T-cell (primary cell): Measurements from ENCODE around the gene HOXD12. TPM values are rescaled to one million over a fixed set of nuclear protein-coding genes. Genes with fewer than 3 reads are reported as not detected.

Source experiments
- ATAC-seq, 4 experiments: fragments of 200-7000 bp in 3 of 4; fragments of 150-1000 bp in 1 of 4; cut with Tn5 transposase; replicated peaks in 1 of 4; 1 replicate in 3 of 4; 2 replicates in 1 of 4; pipeline ENCODE4 v1.10.0; 2021; ENCODE audit warnings: moderate library complexity in 3 of 4, mild to moderate bottlenecking in 2 of 4, moderate number of reproducible peaks in 1 of 4
- CTCF ChIA-PET, 2 donors: fragments of 300-600 bp; sonication (Branson Sonifier 250); formaldehyde crosslinking; loops; one replicate each; lab custom pipeline; 2022; ENCODE audit warnings: antibody characterized with exemption in 2 of 2; lab: Charles Lee
- POLR2A ChIA-PET, 2 donors: fragments of 300-600 bp; sonication (Branson Sonifier 250); formaldehyde crosslinking; loops; one replicate each; lab custom pipeline; 2022; ENCODE audit warnings: antibody characterized with exemption in 2 of 2; lab: Charles Lee
- DNase-seq, 35 experiments: peaks; one replicate each; pipeline versions ENCODE4 v3.0.0 to v3.0.0-alpha.2; 2013 to 2023
- H3K27ac ChIP-seq: one replicate; pipeline ENCODE4 v1.5.1; 2013; ENCODE audit warnings: low read length
- H3K27me3 ChIP-seq, 2 experiments: replicated peaks in 1 of 2; 1 replicate in 1 of 2; 2 replicates in 1 of 2; pipeline versions ENCODE4 v1.6.1 to v1.7.0; 2013; ENCODE audit warnings: low read length in 1 of 2, mixed read lengths in 1 of 2; ENCODE audit not compliant: control insufficient read depth in 2 of 2, insufficient read depth in 2 of 2; ENCODE audit errors: extremely low read depth in 1 of 2
- H3K36me3 ChIP-seq, 2 donors: 1 replicate in 1 of 2; 2 replicates in 1 of 2; pipeline versions ENCODE4 v1.6.1 to v1.7.0; 2013; ENCODE audit warnings: low read length in 1 of 2; ENCODE audit not compliant: control insufficient read depth in 2 of 2, insufficient read depth in 1 of 2; ENCODE audit errors: extremely low read depth in 1 of 2
- H3K4me1 ChIP-seq, 2 experiments: 1 replicate in 1 of 2; 2 replicates in 1 of 2; pipeline versions ENCODE4 v1.6.1 to v1.7.0; 2013; ENCODE audit warnings: low read length in 2 of 2, mixed read lengths in 1 of 2; ENCODE audit not compliant: insufficient read depth in 2 of 2, control insufficient read depth in 1 of 2; ENCODE audit errors: extremely low read depth in 1 of 2
- H3K4me3 ChIP-seq, 2 donors: 1 replicate in 1 of 2; 2 replicates in 1 of 2; pipeline versions ENCODE4 v1.5.1 to v1.7.0; 2013; ENCODE audit warnings: mild to moderate bottlenecking in 2 of 2, low read length in 1 of 2, moderate library complexity in 1 of 2; ENCODE audit not compliant: control insufficient read depth in 1 of 2; ENCODE audit errors: extremely low read depth in 1 of 2
- H3K9me3 ChIP-seq: 2 replicates; pipeline ENCODE4 v1.7.0; 2013
- H3K27ac Mint-ChIP-seq, 2 donors: one replicate each; pipeline ENCODE4 v1.8.0; 2020 to 2021; ENCODE audit warnings: mild to moderate bottlenecking in 2 of 2, mixed read lengths in 2 of 2
- H3K27me3 Mint-ChIP-seq, 2 donors: one replicate each; pipeline ENCODE4 v1.8.0; 2021 to 2022; ENCODE audit warnings: mixed read lengths in 2 of 2
- H3K36me3 Mint-ChIP-seq: one replicate; pipeline ENCODE4 v1.8.0; 2021; ENCODE audit warnings: mixed read lengths
- H3K4me1 Mint-ChIP-seq, 3 donors: one replicate each; pipeline ENCODE4 v1.8.0; 2020 to 2022; ENCODE audit warnings: mixed read lengths in 3 of 3, mild to moderate bottlenecking in 1 of 3
- H3K4me3 Mint-ChIP-seq, 3 donors: one replicate each; pipeline ENCODE4 v1.8.0; 2020 to 2022; ENCODE audit warnings: mild to moderate bottlenecking in 3 of 3, mixed read lengths in 3 of 3, moderate library complexity in 3 of 3
- H3K9me3 Mint-ChIP-seq, 3 donors: one replicate each; pipeline ENCODE4 v1.8.0; 2020 to 2022; ENCODE audit warnings: mixed read lengths in 3 of 3
- WGBS: methylation state at CpG from one replicate; pipeline ENCODE4 v1.1.5; 2013; ENCODE audit warnings: missing lambda C conversion rate; ENCODE audit not compliant: insufficient coverage; 5-methylcytosine and 5-hydroxymethylcytosine counted together
- total RNA-seq, 35 experiments: library from RNA in 6 of 35; stranded (reverse) in 6 of 35; fragments of 120-200 nt in 1 of 35; gene quantifications; one replicate each; pipeline versions ENCODE4 v1.2.1 to v1.2.4 and lab custom pipeline; 2013 to 2026

Gene HOXD12
- total RNA-seq, 5 donors from 2014 or later (not counting 1 experiment from before 2014, with no cell fraction given) = not detected

DNA sequence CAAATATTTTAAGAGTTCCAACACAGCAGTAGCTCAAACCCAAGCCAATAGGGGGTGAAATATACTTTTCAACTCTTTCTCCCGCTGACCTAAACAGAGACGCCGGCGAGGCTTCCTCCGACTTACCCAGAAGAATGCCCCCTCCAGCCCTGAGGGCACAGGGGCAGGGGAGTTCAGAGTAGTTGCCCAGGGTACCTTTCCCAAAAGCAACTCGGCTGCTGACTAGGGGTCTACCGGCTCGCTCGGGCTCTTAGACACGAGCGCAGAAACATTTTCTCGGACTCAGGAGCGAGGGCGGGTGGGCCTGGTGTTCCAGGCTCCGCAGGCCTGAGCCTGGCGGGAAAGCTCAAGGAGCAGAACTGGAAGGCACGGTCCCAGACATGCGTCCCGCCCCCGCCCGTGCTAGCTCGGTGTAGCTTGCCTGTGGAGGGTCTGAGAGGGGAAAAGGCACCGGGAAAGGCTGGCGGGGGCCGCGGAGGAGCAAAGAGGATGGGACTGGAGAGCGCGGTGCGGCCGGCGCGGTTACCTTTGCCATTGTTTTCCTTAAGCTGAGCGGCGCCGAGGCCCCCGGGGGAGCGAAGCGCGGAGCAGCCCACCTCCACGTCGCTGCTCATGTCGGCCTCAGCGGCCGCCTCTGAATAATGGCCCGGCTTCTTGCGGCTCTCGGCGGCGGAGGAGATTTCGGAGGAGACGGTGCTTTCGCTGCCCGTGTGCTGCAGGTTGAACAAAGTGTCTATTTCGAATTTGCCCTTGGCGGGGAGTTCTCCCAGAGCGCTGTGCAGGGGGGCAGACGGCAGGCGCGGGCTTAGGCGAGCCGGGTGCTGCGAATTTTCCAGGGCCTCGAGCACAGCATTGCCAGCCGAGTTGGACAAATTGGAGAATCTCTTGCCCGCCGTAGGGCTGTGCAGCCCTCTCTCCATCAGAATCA, 16.5 kb upstream of the HOXD12 start:
- H3K27ac ChIP-seq = no peak overlapping the region
- H3K4me3 ChIP-seq = peak overlapping the region in 1 of 2 donors; percentile 38
- peaks cover 67 to 84% of the 10 kb centered on the region in 2 donors for H3K27me3 Mint-ChIP-seq
- ChIA-PET CTCF (interaction anchor here in 1 of 2 donors (0.5 kb wide), 1 partner anchor 58 kb away, joined by 3 read pairs; no protein-coding TSS in a partner anchor), POLR2A (interaction anchor here in 1 of 2 donors (1.0 kb wide), 1 partner anchor 20 kb away, joined by 3 read pairs; no protein-coding TSS in a partner anchor)
- peak overlapping the region in 1 of 3 donors; percentile 42 for H3K4me3 Mint-ChIP-seq
- H3K4me1 Mint-ChIP-seq = peaks cover 13 to 18% (median 14%) of the 10 kb centered on the region in 3 donors
- H3K36me3 ChIP-seq = no peaks in the 10 kb centered on the region
- peaks cover 38 to 93% of the 10 kb centered on the region in 2 experiments for H3K27me3 ChIP-seq
- ATAC-seq (no peak), DNase-seq (peak in 2 of 35 experiments; percentile 5 to 22)
- H3K4me1 ChIP-seq = peaks cover 0 to 43% of the 10 kb centered on the region in 2 experiments
- peaks cover 5% of the 10 kb centered on the region for H3K9me3 ChIP-seq
- H3K9me3 Mint-ChIP-seq = peaks cover 4 to 20% (median 8%) of the 10 kb centered on the region in 3 donors
- H3K27ac Mint-ChIP-seq = peak overlapping the region; percentile 28 to 55
- peaks cover 15% of the 10 kb centered on the region for H3K36me3 Mint-ChIP-seq
- WGBS = 13% methylated on average over 61 of the region's 66 CpGs

GRCh38 chr2:176083796-176084261, 15.8 kb upstream of the HOXD12 start, which contains the start of gene EVX2:
Gene EVX2 (minus strand): TSS chr2:176083962. CDS start chr2:176083776, 186 bp downstream.
- H3K27me3 Mint-ChIP-seq = peaks cover 65 to 84% of the 10 kb centered on the region in 2 donors
- DNase-seq (peak in 2 of 35 experiments; percentile 5 to 15), ATAC-seq (no peak)
- CTCF ChIA-PET = no interaction called here
- H3K36me3 Mint-ChIP-seq = peaks cover 9% of the 10 kb centered on the region
- H3K9me3 Mint-ChIP-seq = peaks cover under 1 to 14% (median 4%) of the 10 kb centered on the region in 3 donors
- WGBS = 22% methylated on average over 6 of the region's 27 CpGs
- POLR2A ChIA-PET = no interaction called here
- H3K4me3 Mint-ChIP-seq = peak within 1 kb of the TSS in 1 of 3 donors; percentile 42
- H3K27ac ChIP-seq = no peak within 1 kb of the TSS
- H3K4me3 ChIP-seq = peak within 1 kb of the TSS in 1 of 2 donors; percentile 38
- H3K36me3 ChIP-seq = no peaks in the 10 kb centered on the region
- peak within 1 kb of the TSS; percentile 55 to 75 for H3K27ac Mint-ChIP-seq
- peaks cover 38 to 96% of the 10 kb centered on the region in 2 experiments for H3K27me3 ChIP-seq
- H3K4me1 ChIP-seq = peaks cover 0 to 50% of the 10 kb centered on the region in 2 experiments
- H3K9me3 ChIP-seq = peaks cover 3% of the 10 kb centered on the region
- H3K4me1 Mint-ChIP-seq = peaks cover 14 to 18% (median 16%) of the 10 kb centered on the region in 3 donors

GRCh38 chr2:176084611-176085119, 14.9 kb upstream of the HOXD12 start:
- Mint-ChIP-seq H3K36me3 (peaks cover 4% of the 10 kb centered on the region), H3K9me3 (peaks cover 0 to 14% (median 4%) of the 10 kb centered on the region in 3 donors), H3K27ac (no peak overlapping the region), H3K4me1 (peaks cover 7 to 11% (median 8%) of the 10 kb centered on the region in 3 donors), H3K27me3 (peaks cover 61 to 84% of the 10 kb centered on the region in 2 donors), H3K4me3 (peak overlapping the region in 1 of 3 donors; percentile 30)
- no peaks in the 10 kb centered on the region for H3K36me3 ChIP-seq
- no peak overlapping the region for H3K27ac ChIP-seq
- WGBS = 3% methylated on average over 19 of the region's 26 CpGs
- peaks cover 3% of the 10 kb centered on the region for H3K9me3 ChIP-seq
- peak in 2 of 35 experiments; percentile 5 to 19 for DNase-seq
- H3K4me1 ChIP-seq = peaks cover 0 to 43% of the 10 kb centered on the region in 2 experiments
- ChIA-PET POLR2A (interaction anchor here (0.6 kb wide), 4 partner anchors 10 to 1760 kb away, joined by 6 to 7 read pairs (median 6); no protein-coding TSS in a partner anchor), CTCF (interaction anchor here (0.6 kb wide), 3 partner anchors 41 to 953 kb away, joined by 3 to 5 read pairs (median 3); no protein-coding TSS in a partner anchor)
- H3K27me3 ChIP-seq = peaks cover 39 to 89% of the 10 kb centered on the region in 2 experiments
- ATAC-seq = no peak
- peak overlapping the region in 1 of 2 donors; percentile 38 for H3K4me3 ChIP-seq

DNA sequence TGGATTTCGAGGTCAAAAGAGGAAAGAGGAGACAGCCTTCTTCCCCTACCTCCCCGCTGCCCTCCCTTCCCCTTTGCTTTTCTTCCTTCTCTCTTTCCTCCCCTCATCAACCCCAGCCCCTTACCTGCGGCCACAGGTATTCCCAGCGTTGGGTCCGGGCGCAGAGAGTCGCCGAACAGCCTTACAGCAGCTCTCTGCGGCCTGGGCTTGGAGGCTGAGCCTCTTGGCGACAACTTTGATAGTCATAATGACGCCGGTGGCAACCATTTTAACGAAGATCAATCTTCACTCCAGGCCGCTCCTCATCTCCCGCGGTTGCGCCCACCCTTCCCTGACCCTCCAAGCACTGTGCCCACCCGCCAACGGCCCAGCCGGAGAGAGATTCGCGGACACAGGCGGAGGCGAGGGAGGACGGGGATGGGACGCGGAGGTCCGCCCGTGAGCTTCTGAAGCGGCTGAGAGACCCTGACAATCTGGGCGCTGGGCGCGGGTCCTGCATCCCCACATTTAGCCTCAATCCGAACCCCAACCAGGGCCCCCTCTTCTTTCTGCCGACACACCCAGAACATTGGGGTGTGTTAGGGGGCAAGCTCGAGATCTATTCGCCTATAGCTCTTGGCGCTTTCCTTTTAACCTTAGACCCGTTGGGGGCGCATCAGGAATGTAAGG, 14.3 kb upstream of the HOXD12 start:
- Mint-ChIP-seq H3K4me3 (peak overlapping the region in 1 of 3 donors; percentile 30), H3K9me3 (peaks cover 0 to 14% (median 4%) of the 10 kb centered on the region in 3 donors), H3K27ac (no peak overlapping the region), H3K36me3 (peaks cover 4% of the 10 kb centered on the region), H3K27me3 (peaks cover 67 to 89% of the 10 kb centered on the region in 2 donors), H3K4me1 (peaks cover 7 to 11% (median 7%) of the 10 kb centered on the region in 3 donors)
- DNase-seq = peak in 1 of 35 experiments; percentile 14
- Histone ChIP-seq H3K4me1 (peaks cover 0 to 42% of the 10 kb centered on the region in 2 experiments), H3K4me3 (peak overlapping the region in 1 of 2 donors; percentile 44), H3K9me3 (peaks cover 3% of the 10 kb centered on the region), H3K27me3 (peaks cover 42 to 89% of the 10 kb centered on the region in 2 experiments), H3K36me3 (no peaks in the 10 kb centered on the region), H3K27ac (no peak overlapping the region)
- WGBS = 6% methylated on average over 18 of the region's 40 CpGs
- CTCF ChIA-PET = no interaction called here
- ATAC-seq = no peak
- POLR2A ChIA-PET = no interaction called here

DNA sequence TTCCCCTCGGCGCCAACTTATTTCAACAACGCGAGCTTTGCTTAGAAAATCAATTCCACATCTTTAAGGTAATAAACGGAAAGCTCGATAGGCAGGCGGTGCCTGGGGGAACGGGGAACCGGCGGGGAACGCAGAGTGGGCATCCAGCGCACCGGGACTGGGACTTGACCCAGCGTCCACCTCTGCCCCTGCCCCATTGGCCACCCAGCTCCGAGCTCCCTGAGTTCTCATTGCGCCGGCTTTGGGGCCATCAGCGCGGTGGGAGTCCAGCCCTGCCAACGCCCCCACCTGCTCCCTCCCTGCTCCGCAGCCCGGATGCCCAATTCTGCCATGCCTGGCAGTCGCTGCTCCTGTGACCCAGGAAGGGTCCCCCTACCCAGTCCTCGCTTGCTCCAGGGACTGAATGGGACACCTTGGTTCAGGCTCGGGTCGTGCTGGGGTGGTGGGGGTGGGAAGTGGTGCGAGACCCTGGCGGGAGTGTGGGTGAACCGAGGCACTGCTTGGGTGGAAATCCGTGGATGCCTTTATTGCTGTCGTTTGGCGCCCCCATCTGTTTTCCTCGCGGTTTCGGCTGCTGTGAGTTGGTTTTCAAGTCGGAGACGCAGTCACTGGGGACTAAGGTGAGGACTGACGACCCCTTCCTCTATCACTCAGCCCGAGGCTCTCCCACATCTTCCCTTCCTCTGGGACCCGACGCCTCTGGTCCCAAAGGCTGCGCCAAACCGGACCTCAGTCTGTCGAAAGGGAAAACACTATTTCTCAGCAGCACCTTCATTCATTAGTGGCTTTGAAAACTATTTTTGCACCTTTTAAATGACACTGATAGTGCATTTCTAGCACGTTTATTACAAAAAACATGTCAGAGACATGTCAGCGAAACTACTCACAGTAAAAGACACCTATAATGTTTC, 13.5 kb upstream of the HOXD12 start:
- no peak overlapping the region for H3K27ac ChIP-seq
- peak overlapping the region in 1 of 2 donors; percentile 44 for H3K4me3 ChIP-seq
- peaks cover 42 to 84% of the 10 kb centered on the region in 2 experiments for H3K27me3 ChIP-seq
- DNase-seq (peak in 2 of 35 experiments; percentile 5 to 21), ATAC-seq (no peak)
- no peaks in the 10 kb centered on the region for H3K36me3 ChIP-seq
- Mint-ChIP-seq H3K27me3 (peaks cover 73 to 92% of the 10 kb centered on the region in 2 donors), H3K4me3 (peak overlapping the region in 1 of 3 donors; percentile 21), H3K27ac (no peak overlapping the region), H3K9me3 (peaks cover 0 to 14% (median 4%) of the 10 kb centered on the region in 3 donors), H3K4me1 (peaks cover 7 to 9% (median 7%) of the 10 kb centered on the region in 3 donors), H3K36me3 (peaks cover 4% of the 10 kb centered on the region)
- CTCF ChIA-PET = no interaction called here
- POLR2A ChIA-PET = no interaction called here
- peaks cover 0 to 35% of the 10 kb centered on the region in 2 experiments for H3K4me1 ChIP-seq
- peaks cover 2% of the 10 kb centered on the region for H3K9me3 ChIP-seq
- WGBS = 6% methylated on average over 30 of the region's 46 CpGs
